Fibroblast of mammary gland (primary cell): ENCODE results near the gene PIK3C2B.
A peak's percentile ranks its signal among the peaks of the same experiment; 100 is the strongest.

Experiments used
- DNase-seq: peaks from one replicate; pipeline ENCODE4 v3.0.0-alpha.2; 2010; ENCODE audit warnings: low read depth
- H3K4me3 ChIP-seq: 2 replicates; pipeline ENCODE4 v1.5.1; 2011; ENCODE audit warnings: low read depth, mild to moderate bottlenecking, low read length, moderate library complexity; ENCODE audit not compliant: control insufficient read depth
- TF ChIP-seq, protein P1 (sequence below): conservative IDR thresholded peaks from 2 replicates; pipeline ENCODE4 v1.5.1; 2011; ENCODE audit warnings: low read depth, low read length, inconsistent platforms; ENCODE audit not compliant: control insufficient read depth, insufficient read depth

Gene PIK3C2B, protein sequence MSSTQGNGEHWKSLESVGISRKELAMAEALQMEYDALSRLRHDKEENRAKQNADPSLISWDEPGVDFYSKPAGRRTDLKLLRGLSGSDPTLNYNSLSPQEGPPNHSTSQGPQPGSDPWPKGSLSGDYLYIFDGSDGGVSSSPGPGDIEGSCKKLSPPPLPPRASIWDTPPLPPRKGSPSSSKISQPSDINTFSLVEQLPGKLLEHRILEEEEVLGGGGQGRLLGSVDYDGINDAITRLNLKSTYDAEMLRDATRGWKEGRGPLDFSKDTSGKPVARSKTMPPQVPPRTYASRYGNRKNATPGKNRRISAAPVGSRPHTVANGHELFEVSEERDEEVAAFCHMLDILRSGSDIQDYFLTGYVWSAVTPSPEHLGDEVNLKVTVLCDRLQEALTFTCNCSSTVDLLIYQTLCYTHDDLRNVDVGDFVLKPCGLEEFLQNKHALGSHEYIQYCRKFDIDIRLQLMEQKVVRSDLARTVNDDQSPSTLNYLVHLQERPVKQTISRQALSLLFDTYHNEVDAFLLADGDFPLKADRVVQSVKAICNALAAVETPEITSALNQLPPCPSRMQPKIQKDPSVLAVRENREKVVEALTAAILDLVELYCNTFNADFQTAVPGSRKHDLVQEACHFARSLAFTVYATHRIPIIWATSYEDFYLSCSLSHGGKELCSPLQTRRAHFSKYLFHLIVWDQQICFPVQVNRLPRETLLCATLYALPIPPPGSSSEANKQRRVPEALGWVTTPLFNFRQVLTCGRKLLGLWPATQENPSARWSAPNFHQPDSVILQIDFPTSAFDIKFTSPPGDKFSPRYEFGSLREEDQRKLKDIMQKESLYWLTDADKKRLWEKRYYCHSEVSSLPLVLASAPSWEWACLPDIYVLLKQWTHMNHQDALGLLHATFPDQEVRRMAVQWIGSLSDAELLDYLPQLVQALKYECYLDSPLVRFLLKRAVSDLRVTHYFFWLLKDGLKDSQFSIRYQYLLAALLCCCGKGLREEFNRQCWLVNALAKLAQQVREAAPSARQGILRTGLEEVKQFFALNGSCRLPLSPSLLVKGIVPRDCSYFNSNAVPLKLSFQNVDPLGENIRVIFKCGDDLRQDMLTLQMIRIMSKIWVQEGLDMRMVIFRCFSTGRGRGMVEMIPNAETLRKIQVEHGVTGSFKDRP (N-terminal part only)

GRCh38 chr1:204494281-204495077 lies at the start of gene PIK3C2B:
Gene PIK3C2B, minus strand, starts transcription at chr1:204494805. Its CDS starts 25,003 bp downstream, at chr1:204469802.
- DNase-seq: peak; percentile 58
- peak within 1 kb of the TSS; percentile 58 for H3K4me3 ChIP-seq
- TF ChIP-seq, protein P1, sequence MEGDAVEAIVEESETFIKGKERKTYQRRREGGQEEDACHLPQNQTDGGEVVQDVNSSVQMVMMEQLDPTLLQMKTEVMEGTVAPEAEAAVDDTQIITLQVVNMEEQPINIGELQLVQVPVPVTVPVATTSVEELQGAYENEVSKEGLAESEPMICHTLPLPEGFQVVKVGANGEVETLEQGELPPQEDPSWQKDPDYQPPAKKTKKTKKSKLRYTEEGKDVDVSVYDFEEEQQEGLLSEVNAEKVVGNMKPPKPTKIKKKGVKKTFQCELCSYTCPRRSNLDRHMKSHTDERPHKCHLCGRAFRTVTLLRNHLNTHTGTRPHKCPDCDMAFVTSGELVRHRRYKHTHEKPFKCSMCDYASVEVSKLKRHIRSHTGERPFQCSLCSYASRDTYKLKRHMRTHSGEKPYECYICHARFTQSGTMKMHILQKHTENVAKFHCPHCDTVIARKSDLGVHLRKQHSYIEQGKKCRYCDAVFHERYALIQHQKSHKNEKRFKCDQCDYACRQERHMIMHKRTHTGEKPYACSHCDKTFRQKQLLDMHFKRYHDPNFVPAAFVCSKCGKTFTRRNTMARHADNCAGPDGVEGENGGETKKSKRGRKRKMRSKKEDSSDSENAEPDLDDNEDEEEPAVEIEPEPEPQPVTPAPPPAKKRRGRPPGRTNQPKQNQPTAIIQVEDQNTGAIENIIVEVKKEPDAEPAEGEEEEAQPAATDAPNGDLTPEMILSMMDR: peak; percentile 26

GRCh38 chr1:204544321-204544720 lies 49.7 kb upstream of the PIK3C2B start:
- no peak overlapping the region for H3K4me3 ChIP-seq
- TF ChIP-seq, protein P1: no peak
- peak; percentile 72 for DNase-seq

GRCh38 chr1:204541626-204542025 lies 47.0 kb upstream of the PIK3C2B start:
- TF ChIP-seq, protein P1: no peak
- no peak overlapping the region for H3K4me3 ChIP-seq
- no peak for DNase-seq

GRCh38 chr1:204532832-204533231 lies 38.2 kb upstream of the PIK3C2B start:
- no peak overlapping the region for H3K4me3 ChIP-seq
- TF ChIP-seq, protein P1: no peak
- no peak for DNase-seq

DNA sequence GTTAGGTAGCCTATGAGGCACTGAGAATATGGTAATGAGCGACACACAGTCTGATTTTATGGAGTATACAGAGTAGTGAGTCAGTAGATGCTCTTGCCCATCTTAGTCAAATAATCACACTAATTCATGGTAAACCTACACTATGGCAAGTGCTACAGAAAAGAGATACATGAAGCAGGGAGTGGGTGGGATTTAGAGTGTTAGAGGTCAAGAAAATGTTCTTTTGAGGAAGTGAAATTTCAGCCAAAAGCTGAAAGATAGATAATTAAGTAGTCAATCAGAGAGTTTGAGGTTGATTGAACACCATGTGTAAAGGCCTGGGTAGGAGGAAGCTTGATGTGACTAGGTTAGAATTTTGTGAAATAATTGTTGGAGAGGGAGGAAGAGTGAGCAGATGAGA lies 36.3 kb upstream of the PIK3C2B start:
- no peak overlapping the region for H3K4me3 ChIP-seq
- TF ChIP-seq, protein P1: no peak
- no peak for DNase-seq
